ENCODE results near the gene WDR4.
"Not testable (repeated sequence)": the region's sequence is repeated elsewhere in the genome, so short reads cannot be mapped to it uniquely, and the experiment has no call there.

The WDR4 gene

GRCh38 chr21:42851812-42852665 lies 27.3 kb downstream of the WDR4 start:
- no peak for DNase-seq

- peak; percentile 31 for DNase-seq
Observed at GRCh38 chr21:42850866-42851391, 28.4 kb downstream of the WDR4 start.

- no peak for DNase-seq
Observed at GRCh38 chr21:42850463-42850862, 28.9 kb downstream of the WDR4 start.

- no peak for DNase-seq
Observed at GRCh38 chr21:42849759-42850412, 29.5 kb downstream of the WDR4 start.

- no peak for DNase-seq
Observed at GRCh38 chr21:42848932-42849758, 30.2 kb downstream of the WDR4 start.

GRCh38 chr21:42848144-42848931 lies 31.0 kb downstream of the WDR4 start:
- not testable (repeated sequence) for DNase-seq

- no peak for DNase-seq
Observed at GRCh38 chr21:42847726-42848125, 31.6 kb downstream of the WDR4 start.

GRCh38 chr21:42847051-42847707 lies 32.2 kb downstream of the WDR4 start:
- DNase-seq, result no peak

- DNase-seq, result no peak
Observed at GRCh38 chr21:42846221-42846620, 33.1 kb downstream of the WDR4 start.

- DNase-seq, result no peak
Observed at GRCh38 chr21:42845296-42845965, 33.9 kb downstream of the WDR4 start.

GRCh38 chr21:42844411-42845113 lies 34.8 kb downstream of the WDR4 start:
- no peak for DNase-seq

- no peak for DNase-seq
Observed at GRCh38 chr21:42843056-42843455, 36.3 kb downstream of the WDR4 start.

GRCh38 chr21:42841916-42842655 lies 37.3 kb downstream of the WDR4 start:
- not testable (repeated sequence) for DNase-seq

GRCh38 chr21:42841156-42841915 lies 38.0 kb downstream of the WDR4 start:
- DNase-seq, result no peak

GRCh38 chr21:42840411-42841155 lies 38.8 kb downstream of the WDR4 start:
- no peak for DNase-seq

- DNase-seq, result no peak
Observed at GRCh38 chr21:42839271-42840231, 39.8 kb downstream of the WDR4 start.

GRCh38 chr21:42838212-42838690 lies 41.1 kb downstream of the WDR4 start:
- DNase-seq, result not testable (repeated sequence)
